ENCODE measurements around the gene PTCSC3. TPM values are rescaled to one million over a fixed set of nuclear protein-coding genes. Genes with fewer than 3 reads are reported as not detected.

PTCSC3 gene
- not detected in 2 replicates for total RNA-seq (2016; rRNA removed; fragmentation: Illumina TruSeq; extraction: Trizol)
- not detected in 2 replicates for total RNA-seq (2016; cell fraction: cytosol; rRNA removed; fragmentation: Illumina TruSeq; extraction: Trizol; ENCODE audit: low read depth)
- total RNA-seq (2016; cell fraction: insoluble cytoplasmic fraction; rRNA removed; fragmentation: Illumina TruSeq; extraction: Trizol), result not detected in 2 replicates
- total RNA-seq (2016; cell fraction: membrane; rRNA removed; fragmentation: Illumina TruSeq; extraction: Trizol), result not detected in 2 replicates
- total RNA-seq (2016; cell fraction: nucleus; rRNA removed; fragmentation: Illumina TruSeq; extraction: Trizol), result not detected in 2 replicates
- not detected in 2 replicates for polyA plus RNA-seq (2011; rRNA removed)
- polyA plus RNA-seq (2011; cell fraction: cytosol; rRNA removed), result not detected in 2 replicates
- polyA plus RNA-seq (2011; cell fraction: nucleus; rRNA removed), result not detected in 2 replicates
- polyA plus RNA-seq (2012), result not detected in 2 replicates
- not detected in 2 replicates for polyA plus RNA-seq (2016; cell fraction: cytosol; fragmentation: Illumina TruSeq; extraction: Trizol; ENCODE audit: low read depth)
- not detected in 2 replicates for polyA plus RNA-seq (2016; cell fraction: insoluble cytoplasmic fraction; fragmentation: Illumina TruSeq; extraction: Trizol; ENCODE audit: low read depth)
- polyA plus RNA-seq (2016; cell fraction: membrane; fragmentation: Illumina TruSeq; extraction: Trizol; ENCODE audit: low read depth), result not detected in 2 replicates
- polyA plus RNA-seq (2016; cell fraction: nucleus; fragmentation: Illumina TruSeq; extraction: Trizol; ENCODE audit: insufficient read depth, low read depth), result not detected in 2 replicates
- not detected in 2 replicates for polyA minus RNA-seq (2011; rRNA and poly(A)+ RNA removed; ENCODE audit: low replicate concordance)
- not detected in 2 replicates for polyA minus RNA-seq (2011; cell fraction: cytosol; rRNA and poly(A)+ RNA removed)
- polyA minus RNA-seq (2011; cell fraction: nucleus; rRNA and poly(A)+ RNA removed), result not detected in 2 replicates
- Bru-seq, nascent RNA, result not detected
- not detected for BruChase-seq, experiment 1, labeled RNA remaining after a 6-hour chase
- not detected for BruChase-seq, experiment 2, labeled RNA remaining after a 2-hour chase
- long read RNA-seq, experiment 1, result 0 reads
- long read RNA-seq, experiment 2, result 0 reads

GRCh38 chr14:36176524-36176923 lies at the start of gene PTCSC3:
TSS of gene PTCSC3 (minus strand) at chr14:36176722.
- WGBS (ENCODE audit: low lambda C conversion rate), result 2% methylated on average over 4 of the region's 4 CpGs

DNA sequence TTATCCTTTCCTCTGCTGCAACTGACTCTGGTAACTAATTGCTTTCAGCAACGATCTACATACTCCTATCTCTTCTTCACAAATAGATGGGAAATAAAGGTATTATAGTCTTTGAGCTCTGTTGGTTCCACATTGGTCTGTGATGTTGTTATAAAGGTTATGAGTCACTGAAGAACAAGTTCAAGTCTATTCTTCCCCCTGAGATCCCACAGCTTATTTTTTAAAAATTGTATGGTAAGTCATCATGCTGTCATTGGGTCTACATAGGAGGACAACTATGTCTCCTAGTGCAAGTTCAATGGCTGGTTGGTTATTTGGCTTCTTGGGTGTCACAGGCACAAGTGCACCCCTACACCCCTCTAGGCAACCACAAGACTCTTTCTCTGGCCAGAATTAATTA lies 49.6 kb upstream of the PTCSC3 start:
- Histone ChIP-seq H3K27ac (ENCODE audit: extremely low read length, insufficient read depth, low read length) (no peak overlapping the region), H3K79me2 (ENCODE audit: insufficient read depth, low read length) (no peaks in the 10 kb centered on the region), H3K27me3 (ENCODE audit: control insufficient read depth in 1 of 2, insufficient read depth in 2 of 2, low read length in 2 of 2) (peaks cover 1 to 45% of the 10 kb centered on the region in 2 experiments; a peak in 4 of 5 replicates), H4K20me1 (ENCODE audit: insufficient read depth, low read length) (no peaks in the 10 kb centered on the region), H3K4me1 (ENCODE audit: insufficient read depth, low read length) (no peaks in the 10 kb centered on the region), H2AFZ (ENCODE audit: low read length) (no peak overlapping the region), H3K9ac (ENCODE audit: insufficient read depth, low read depth, low read length) (no peak overlapping the region), H3K36me3 (replicated peaks in 1 of 2; ENCODE audit: control insufficient read depth in 1 of 2, insufficient read depth in 2 of 2, low read length in 2 of 2) (no peaks in the 10 kb centered on the region), H3K9me3 (ENCODE audit: low read length) (no peaks in the 10 kb centered on the region), H3K4me2 (ENCODE audit: low read depth, low read length) (no peak overlapping the region), H3K4me3 (replicated peaks in 1 of 3; ENCODE audit: insufficient read depth in 1 of 3, low read depth in 2 of 3, low read length in 3 of 3) (no peak overlapping the region)
- BruUV-seq (replicated peaks), result no TSS peak
- DNase-seq (ENCODE audit: low spot score) (no peak), FAIRE-seq (no peak), ATAC-seq (no peak)
- WGBS (ENCODE audit: low lambda C conversion rate), result 0% methylated on average over 1 of the region's 1 CpG
- in situ Hi-C loops (cut with HindIII; ENCODE audit: extremely low pct_ligation_motif_present, low pct_unique_long_range_greater_than_20kb) (no loop called here), intact Hi-C loops (cut with micrococcal nuclease; ENCODE audit: unreplicated experiment) (no loop called here)
- POLR2A ChIA-PET, result no interaction called here
- CTCF ChIA-PET (ENCODE audit: low intra/inter-chr PET ratio, low total read pairs), result no interaction called here
- TF ChIP-seq, protein P1, sequence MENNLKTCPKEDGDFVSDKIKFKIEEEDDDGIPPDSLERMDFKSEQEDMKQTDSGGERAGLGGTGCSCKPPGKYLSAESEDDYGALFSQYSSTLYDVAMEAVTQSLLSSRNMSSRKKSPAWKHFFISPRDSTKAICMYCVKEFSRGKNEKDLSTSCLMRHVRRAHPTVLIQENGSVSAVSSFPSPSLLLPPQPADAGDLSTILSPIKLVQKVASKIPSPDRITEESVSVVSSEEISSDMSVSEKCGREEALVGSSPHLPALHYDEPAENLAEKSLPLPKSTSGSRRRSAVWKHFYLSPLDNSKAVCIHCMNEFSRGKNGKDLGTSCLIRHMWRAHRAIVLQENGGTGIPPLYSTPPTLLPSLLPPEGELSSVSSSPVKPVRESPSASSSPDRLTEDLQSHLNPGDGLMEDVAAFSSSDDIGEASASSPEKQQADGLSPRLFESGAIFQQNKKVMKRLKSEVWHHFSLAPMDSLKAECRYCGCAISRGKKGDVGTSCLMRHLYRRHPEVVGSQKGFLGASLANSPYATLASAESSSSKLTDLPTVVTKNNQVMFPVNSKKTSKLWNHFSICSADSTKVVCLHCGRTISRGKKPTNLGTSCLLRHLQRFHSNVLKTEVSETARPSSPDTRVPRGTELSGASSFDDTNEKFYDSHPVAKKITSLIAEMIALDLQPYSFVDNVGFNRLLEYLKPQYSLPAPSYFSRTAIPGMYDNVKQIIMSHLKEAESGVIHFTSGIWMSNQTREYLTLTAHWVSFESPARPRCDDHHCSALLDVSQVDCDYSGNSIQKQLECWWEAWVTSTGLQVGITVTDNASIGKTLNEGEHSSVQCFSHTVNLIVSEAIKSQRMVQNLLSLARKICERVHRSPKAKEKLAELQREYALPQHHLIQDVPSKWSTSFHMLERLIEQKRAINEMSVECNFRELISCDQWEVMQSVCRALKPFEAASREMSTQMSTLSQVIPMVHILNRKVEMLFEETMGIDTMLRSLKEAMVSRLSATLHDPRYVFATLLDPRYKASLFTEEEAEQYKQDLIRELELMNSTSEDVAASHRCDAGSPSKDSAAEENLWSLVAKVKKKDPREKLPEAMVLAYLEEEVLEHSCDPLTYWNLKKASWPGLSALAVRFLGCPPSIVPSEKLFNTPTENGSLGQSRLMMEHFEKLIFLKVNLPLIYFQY (CRISPR knock-in tag; IDR thresholded peaks at IDR 0.05; ENCODE audit: borderline replicate concordance), result no peak
- TF ChIP-seq TRIM24 (CRISPR knock-in tag; IDR thresholded peaks at IDR 0.05), result no peak

More at GRCh38 chr14:36176524-36176923, at the start of gene PTCSC3:
- Histone ChIP-seq H3K79me2 (ENCODE audit: insufficient read depth, low read length) (no peaks in the 10 kb centered on the region), H3K9ac (ENCODE audit: insufficient read depth, low read depth, low read length) (no peak within 1 kb of the TSS), H3K4me2 (ENCODE audit: low read depth, low read length) (no peak within 1 kb of the TSS), H3K4me1 (ENCODE audit: insufficient read depth, low read length) (no peaks in the 10 kb centered on the region), H3K36me3 (replicated peaks in 1 of 2; ENCODE audit: control insufficient read depth in 1 of 2, insufficient read depth in 2 of 2, low read length in 2 of 2) (no peaks in the 10 kb centered on the region), H3K27me3 (ENCODE audit: control insufficient read depth in 1 of 2, insufficient read depth in 2 of 2, low read length in 2 of 2) (peaks cover 0 to 13% of the 10 kb centered on the region in 2 experiments; a peak in 3 of 5 replicates), H3K27ac (ENCODE audit: extremely low read length, insufficient read depth, low read length) (no peak within 1 kb of the TSS), H3K4me3 (replicated peaks in 1 of 3; ENCODE audit: insufficient read depth in 1 of 3, low read depth in 2 of 3, low read length in 3 of 3) (no peak within 1 kb of the TSS), H2AFZ (ENCODE audit: low read length) (no peak within 1 kb of the TSS), H3K9me3 (ENCODE audit: low read length) (no peaks in the 10 kb centered on the region), H4K20me1 (ENCODE audit: insufficient read depth, low read length) (no peaks in the 10 kb centered on the region)
- ChIA-PET CTCF (ENCODE audit: low intra/inter-chr PET ratio, low total read pairs) (no interaction called here), POLR2A (no interaction called here)
- ATAC-seq (no peak), FAIRE-seq (no peak), DNase-seq (ENCODE audit: low spot score) (no peak)
- TF ChIP-seq DNMT1 (CRISPR knock-in tag; IDR thresholded peaks at IDR 0.05) (no peak), CEBPB (IDR thresholded peaks at IDR 0.05; ENCODE audit: borderline replicate concordance, low read depth, low read length) (peak; percentile 41; the same call in 1 of the 2 replicates), ZNF337 (CRISPR knock-in tag; IDR thresholded peaks at IDR 0.05; ENCODE audit: borderline replicate concordance, low read depth) (no peak), MAFK (conservative IDR thresholded peaks at IDR 0.05 in 1 of 2, IDR thresholded peaks at IDR 0.05 in 1 of 2; ENCODE audit: low read length in 2 of 2) (peak; percentile 7 to 23; a peak in 1 of 4 replicates)
- in situ Hi-C loops (cut with HindIII; ENCODE audit: extremely low pct_ligation_motif_present, low pct_unique_long_range_greater_than_20kb), result no loop called here
- intact Hi-C loops (cut with micrococcal nuclease; ENCODE audit: unreplicated experiment), result no loop called here
- BruUV-seq (replicated peaks), result no TSS peak

Data from HepG2 (cell line).